MV-4-11 (cell line): Measurements from ENCODE around the gene PIAS2.
A peak's percentile ranks its signal among the peaks of the same experiment; 100 is the strongest.

Experiments
- DNase-seq: peaks from one replicate; lab custom pipeline; 2025; lab: John Stamatoyannopoulos, UW

PIAS2 gene

DNA sequence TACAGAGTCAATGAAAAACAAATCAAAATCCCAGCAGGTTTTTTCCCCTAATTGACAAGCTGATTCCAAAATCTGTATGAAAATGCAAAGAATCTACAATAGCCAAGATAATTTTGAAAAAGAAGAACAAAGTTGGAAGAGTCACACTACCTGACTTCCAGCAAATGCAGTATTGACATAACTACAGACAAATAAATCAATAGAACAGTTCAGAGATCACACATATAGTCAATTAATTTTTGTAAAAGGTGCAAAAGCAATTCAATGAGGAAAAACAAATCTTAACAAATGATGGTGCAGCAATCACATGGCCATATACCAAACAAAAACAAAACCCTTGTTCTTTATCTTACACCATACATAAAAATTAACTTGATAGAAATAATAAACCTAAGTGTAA, 85.9 kb downstream of the PIAS2 start:
- no peak for DNase-seq

DNA sequence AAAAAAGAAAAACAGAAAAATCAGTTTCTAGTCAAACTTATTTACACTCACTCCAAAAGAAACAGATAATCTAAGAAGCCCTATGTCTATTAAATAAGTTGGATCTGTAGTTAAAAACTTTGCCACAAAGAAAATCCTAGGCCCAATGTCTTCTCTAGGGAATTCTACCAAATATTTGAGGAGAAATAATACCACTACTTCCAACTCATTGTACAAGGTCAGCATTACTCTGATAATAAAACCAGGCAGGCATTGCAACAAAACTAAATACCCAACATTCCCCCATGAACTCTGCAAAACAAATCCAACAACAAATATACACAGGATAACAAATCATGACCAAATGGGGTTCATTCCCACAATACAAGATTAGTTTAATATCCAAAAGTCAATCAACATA, 86.7 kb downstream of the PIAS2 start:
- no peak for DNase-seq

DNA sequence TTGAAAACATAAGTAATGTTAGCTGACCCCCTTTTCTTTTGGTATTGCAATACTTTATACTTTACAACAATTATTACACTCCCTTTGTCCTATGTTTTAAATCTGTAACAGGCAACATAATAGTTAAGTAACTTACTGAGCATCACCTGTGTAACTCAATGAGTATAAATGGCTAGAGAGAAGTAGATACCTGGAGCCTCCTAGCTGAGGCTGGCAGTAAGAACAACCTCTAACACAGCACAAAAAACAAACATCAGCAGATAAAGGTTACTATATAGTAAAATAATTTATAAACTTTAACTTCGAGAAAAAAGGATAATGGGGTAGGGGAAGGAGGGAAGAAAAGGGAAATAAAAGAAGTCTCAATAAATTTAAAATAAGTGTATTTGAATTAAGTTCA, 87.4 kb downstream of the PIAS2 start:
- DNase-seq: no peak

DNA sequence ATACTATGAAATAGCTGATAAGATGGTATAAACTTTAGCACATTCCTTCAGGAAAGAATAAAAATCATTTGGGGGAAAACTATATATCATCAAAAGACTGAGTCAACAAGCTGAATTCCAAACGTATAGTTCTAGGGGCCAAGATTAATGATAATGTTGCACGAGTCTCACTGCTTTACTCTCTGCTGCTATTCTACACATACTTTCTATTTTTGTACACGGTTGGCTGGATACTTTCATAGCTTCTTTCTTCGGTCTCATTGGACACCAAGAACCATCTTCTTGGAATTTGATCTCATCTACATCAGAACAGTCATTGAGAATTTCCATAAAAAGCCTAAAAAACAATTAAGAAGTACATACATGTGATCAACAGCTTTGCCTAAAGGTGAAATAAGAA, 87.8 kb downstream of the PIAS2 start:
- DNase-seq: no peak

DNA sequence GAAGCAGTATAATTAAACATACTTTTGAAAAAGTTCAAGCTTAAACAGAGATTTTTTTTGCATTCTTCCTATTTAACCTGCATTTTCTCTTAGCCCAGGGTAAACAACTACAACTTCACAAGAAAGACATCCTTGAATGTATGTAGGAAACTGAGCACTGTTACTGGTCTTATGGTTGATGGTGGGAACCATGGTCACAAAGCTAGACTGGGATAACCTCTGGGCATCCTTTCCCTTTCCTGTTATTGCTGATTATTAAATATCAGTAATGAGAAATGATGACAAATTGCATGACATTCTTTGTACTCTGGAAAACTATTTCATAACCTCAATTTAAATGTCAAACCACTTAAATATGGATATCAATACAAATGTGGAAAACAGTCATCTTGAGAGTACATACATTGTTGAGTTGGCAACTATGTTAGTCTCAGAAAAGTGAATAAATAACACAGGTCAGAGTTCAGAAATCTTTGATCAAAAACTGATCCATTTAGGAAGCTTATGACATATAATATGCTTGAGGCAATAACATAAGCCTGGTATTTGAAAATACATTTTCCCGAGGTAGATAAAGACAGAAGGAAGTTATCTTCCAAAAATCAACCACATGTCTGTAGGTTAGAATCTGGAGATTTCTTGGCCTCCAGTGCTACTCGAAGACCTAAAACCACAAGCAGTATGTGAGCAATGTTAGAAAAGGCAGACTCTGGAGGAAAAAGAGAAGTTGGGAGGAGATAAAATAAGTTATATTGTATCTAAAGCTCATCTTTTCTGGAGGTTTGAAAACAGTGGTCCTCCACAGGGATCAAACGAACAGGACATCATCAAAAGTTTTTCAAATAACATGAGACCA, 95.2 kb downstream of the PIAS2 start:
- peak; percentile 19 for DNase-seq

DNA sequence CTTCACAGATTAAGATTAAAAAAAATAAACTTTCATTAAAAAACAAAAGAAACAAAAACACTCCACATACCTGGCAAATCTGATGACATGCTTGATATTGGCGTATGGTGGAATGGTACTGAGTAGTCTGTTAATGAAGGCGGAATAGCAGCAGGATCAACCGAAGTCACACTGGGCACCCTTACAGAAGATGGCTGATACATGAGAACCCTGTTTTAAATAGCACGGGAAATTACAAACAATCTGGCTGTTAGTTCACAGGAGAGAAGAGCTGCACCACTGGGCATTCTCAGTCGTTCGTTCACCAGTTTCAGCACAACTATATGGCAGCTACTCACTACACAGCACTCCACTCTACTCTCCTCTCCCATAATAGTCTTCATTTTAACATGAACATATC, 96.4 kb downstream of the PIAS2 start:
- DNase-seq: no peak

DNA sequence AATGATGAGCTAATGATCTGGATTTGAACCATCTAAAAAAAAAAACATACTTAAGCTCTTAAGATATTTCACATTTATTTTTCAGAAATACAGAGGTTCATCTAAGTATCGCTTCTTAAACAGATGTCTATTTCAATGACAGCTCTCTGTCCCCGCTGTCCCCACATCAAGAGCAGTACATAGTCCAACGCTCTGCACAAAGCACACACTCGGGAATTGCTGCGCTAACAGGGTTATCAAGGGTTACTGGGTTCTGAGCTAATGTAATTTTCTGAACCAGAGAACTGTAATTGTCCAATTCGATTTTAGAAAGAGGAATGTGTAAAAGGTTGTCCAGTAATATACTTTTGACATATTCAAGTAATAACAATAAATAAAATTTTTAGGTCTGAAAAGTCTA, 101.6 kb downstream of the PIAS2 start:
- DNase-seq: no peak

DNA sequence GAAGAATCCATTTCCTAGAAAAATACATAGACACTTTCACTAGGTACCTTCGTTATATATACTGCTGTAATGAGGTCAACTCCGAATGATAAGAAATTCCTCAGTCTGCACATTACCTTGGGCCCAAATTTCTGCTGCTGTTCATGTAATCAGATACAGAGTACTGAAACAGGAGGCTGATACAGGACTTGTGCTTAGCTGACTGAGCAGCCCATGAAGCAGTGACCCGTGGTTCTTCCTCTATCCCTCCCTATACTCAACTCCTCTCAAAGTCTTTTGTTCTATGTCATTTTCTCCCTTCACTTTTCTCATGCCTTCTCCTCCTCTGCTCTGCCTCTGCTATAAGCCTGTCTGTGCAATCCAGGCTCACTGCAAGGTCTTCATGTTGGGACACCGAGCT, 102.9 kb downstream of the PIAS2 start:
- no peak for DNase-seq

DNA sequence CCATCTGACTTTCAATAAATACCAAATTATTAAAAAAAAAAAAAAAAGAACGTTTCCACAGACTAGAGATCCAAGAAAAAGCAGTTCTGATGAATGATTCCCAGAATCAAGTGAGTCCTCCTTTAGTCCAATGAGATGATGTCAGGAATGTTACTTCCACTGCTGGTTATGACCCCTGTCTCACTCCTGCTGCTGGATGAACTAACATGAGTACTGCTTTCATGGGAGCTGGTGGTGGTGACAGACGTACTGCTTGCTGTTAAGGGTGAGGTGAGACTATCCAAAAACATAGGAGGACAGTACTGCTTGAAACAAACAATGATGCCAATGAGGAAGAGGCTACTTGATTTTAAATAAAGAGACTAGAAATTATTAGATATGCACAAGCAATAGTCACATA, 105.0 kb downstream of the PIAS2 start:
- DNase-seq: no peak

DNA sequence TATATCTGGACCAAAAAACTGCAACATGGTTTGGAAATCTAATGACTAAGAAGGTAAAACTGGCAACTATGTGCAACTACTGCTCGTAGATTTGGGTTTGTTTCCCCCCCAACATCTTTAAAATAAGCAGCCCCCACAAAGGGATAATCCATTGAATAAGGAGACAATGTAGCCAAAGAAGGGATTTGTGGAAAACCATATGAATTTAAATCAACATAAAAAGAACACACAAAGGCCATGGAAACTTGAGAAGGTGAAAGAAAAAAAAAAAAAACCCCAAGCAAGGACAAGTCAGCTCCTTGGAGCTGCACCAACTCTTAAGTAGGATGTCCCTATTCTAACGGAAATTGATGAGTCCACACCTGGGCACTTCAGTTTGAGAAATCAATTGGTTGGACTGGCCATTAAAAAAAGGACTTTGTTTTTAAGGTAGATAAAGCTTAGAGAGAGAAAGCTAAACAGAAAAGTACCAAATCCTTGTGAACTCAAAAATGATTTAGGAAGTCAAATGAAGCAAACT, 106.8 kb downstream of the PIAS2 start:
- DNase-seq: no peak

DNA sequence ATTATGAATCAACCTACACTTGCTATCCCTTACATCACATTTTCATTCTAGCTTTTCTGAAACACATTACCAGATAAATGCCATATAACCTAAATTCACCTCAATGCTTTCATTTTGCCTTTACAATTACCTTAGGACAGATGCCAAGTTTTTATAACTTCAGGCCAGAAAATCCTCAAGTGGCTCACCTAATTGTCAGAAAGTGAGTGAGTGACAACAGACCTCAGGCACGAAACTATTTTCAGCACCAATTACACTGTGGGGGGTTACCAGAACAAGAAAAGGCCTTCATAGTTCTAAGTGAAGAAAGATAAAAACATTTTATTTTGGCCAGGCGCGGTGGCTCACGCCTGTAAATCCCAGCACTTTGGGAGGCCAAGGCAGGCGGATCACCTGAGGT, 108.2 kb downstream of the PIAS2 start:
- DNase-seq: no peak

DNA sequence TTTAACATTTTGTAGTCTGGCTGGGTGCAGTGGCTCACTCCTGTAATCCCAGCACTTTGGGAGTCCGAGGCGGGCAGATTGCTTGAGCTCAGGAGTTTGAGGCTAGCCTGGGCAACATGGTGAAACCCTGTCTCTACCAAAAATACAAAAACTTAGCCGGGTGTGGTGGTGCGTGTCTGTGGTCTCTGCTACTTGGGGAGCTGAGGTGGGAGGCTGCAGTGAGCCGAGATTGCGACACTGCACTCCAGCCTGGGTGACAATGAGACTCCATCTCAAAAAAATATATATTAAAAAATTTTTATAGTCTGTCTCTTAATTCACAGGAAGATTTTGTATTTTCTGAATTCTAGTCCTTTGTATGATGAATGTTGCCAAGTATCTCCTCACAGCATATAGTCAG, 121.4 kb downstream of the PIAS2 start:
- peak; percentile 15 for DNase-seq

DNA sequence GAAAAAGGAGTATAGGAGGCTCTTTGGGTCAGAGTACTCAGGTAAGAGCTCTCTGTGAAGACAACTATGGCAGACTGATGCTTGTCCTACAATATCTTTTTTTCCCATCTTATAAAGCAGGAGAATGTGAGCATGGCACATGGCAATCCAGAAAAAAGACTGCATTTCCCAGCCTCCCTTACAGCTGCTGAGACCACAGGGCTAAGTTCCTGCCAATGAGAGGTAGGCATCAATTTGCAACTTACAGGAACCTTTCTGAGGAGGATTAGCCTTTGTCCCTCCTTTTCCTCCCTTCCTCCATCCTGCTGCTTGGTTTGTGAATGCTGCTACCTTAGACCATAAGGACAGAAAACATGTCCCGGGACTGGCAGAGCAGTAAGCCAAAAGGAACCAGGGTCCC, 122.7 kb downstream of the PIAS2 start:
- DNase-seq: no peak

DNA sequence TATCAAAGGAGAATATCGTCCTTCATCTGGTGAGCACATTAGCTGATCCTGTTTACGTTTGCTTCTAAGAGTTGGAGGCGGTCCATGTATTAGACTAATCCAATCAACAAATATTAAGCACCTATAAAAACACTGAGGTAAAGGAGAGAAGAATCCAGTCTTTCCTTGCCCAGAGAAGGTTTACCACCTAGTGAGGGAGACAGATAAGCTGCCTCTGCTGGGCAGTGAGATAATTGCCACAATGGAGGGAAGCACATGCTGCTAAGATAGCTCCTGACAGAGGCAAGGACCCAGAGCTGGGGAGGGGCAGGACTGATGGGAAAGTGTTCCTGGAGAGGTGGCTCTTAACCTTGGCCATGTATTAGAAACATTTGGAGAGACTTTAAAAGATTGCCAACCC, 123.7 kb downstream of the PIAS2 start:
- DNase-seq: no peak

DNA sequence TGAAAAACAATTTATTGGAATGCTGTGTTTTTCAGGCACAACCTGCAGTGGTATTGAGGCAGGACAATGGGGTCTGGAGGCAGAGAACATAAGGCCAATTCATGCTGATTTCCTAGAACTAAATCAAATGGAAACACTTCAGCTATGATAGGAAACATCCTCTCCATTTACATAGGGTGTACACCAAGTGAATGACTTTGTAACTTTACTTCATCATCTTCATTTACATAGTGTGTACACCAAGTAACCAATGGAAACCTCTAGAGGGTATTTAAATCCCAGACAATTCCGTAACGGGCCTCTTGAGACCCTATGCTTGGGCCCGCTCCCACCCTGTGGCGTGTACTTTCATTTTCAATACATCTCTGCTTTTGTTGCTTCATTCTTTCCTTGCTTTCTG, 128.2 kb downstream of the PIAS2 start:
- DNase-seq: no peak

DNA sequence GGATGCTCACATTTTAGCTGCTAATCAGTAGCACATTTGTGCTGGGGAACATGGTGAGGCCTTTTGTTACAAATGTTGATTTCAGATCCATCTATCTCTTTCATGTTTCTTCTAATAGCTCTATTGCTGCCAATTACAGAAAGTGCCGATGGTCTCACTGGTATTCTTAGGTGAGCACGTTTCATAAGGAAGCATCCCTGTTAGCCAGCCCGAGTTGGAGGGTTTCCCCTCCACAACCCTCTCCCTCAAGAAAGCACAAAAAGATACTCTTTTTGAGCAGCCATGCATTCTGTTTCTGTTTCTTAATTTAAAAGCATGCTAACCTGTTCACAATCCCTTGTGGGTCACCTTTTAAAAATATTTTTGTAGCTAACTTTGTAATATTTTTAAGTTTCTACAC, 129.6 kb downstream of the PIAS2 start:
- no peak for DNase-seq

DNA sequence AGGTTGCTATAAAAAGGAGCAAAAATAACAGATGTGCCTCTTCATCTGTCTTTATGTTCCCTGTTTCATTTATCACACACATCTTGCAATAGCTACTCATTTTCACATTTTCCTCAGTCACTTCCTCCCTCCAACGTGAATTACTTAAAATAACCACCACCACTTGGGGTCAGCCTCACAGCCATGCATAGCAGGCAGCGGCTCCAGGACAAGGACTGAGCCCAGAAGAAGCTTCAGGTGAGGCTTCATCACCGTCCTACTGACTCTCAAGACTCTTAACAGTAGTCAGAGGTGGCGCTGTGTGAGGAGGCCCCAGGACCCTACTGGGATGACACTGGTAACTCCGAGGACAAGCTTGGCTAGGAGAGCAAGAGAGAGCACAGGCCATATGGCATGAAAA, 144.9 kb downstream of the PIAS2 start:
- DNase-seq: peak; percentile 80

DNA sequence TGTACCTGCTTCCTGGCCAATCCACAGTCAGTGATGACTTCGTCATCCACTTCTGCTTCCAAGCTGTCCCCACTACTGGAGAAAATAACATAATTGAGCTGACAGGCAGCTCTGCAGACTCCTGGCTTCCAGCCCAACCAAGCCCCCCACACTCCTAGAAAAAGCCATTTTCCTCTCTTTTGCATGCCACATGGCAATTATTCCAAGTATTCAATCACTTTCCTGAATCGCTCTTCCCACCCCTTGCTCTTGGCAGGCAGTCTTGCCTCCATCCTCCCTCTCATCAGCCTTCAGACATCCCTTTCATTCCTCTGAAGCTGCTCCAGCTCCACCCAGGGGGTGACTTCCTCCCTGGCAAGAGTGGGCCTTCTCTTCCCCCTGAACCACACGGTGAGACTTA, 146.2 kb downstream of the PIAS2 start:
- no peak for DNase-seq

DNA sequence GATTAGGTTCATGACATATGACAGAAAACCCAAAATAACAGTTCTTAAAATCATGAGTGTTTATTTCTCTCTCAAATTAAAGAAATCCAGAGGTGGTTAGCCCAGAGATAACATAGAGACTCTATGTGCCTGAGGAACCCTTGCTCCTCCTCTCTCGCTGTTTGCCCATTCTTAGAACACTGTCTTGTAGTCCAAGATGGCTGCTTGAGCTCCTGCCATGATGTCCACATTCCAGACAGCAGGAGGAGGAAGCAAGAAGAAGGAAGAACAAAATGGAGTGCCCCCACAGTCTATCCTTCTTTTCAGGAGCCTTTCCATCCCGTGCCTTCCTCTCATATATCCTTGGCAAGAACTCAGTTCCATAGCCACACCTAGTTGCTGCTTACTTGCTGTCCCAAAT, 146.6 kb downstream of the PIAS2 start:
- no peak for DNase-seq

DNA sequence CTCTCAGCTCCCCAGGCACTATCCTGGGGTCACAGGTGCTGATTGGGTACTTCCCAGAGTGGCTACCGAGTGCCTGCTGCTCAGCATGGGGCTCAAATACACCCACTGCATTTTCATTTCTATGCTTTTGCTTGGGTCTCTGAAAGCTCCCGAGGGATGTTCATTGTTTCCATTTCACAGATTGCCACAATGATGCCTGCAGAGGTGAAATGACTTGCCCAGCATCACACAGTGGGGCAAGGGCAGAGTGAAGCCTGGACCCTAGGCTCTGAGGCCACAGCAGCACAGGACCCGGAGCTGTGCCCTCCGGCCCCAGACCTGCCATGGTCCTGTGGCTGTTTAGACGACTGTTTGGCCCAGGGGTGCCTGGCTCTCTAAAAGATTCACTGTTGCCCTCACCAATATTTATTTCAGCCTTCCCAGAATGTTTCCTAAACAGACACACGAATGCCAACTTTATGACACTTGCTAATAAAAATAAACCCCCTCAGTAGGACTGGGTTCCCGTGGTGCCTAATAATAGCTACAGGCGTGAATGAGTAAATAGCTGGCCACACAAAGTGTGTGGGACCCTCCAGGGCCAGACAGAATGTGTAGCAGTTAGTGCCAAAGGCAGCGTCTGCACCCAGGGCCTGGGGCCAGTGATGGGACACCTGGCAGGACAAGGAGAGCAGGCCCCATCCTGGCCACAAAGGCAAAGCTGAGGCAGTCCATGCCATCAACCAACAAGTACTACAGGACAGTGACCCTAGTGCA, 149.0 kb downstream of the PIAS2 start:
- no peak for DNase-seq

DNA sequence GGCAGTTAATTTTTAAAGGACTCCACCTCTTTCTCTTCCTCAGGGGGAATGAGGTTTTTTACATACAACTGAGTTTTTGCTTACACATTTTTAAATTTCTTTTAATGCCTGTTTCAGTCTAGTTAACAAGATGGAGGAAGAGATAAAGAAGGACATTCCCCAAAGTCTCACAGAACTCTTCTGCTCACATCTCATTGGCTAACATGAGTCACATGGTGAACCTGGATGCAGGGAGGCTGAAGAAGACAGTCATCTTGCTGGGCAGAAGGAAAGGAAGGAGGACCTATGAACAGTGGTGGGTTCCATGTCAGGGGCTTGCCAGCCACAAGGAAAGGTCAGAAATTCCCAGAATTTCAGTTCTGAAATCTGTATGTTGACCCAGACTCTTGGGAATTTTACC, 150.1 kb downstream of the PIAS2 start:
- DNase-seq: no peak

DNA sequence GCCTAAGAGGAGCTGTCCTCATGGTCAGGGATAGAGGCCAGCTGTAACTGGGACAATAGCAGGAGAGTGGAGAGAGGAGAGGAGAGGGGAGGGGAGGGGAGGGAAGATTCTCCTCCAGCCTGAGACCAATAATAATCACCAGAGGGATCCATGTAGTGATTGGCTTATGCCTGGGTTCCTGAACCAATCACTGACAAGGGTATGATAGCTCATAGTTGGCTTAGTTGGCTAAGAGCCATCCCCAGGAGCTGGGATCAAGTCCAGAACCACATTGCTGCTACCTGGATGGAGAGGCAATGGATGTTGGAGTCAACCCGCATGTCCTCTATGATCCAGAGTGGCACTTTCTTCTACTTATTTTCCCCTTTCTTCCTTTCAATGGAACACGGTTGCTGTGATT, 152.7 kb downstream of the PIAS2 start:
- DNase-seq: no peak

DNA sequence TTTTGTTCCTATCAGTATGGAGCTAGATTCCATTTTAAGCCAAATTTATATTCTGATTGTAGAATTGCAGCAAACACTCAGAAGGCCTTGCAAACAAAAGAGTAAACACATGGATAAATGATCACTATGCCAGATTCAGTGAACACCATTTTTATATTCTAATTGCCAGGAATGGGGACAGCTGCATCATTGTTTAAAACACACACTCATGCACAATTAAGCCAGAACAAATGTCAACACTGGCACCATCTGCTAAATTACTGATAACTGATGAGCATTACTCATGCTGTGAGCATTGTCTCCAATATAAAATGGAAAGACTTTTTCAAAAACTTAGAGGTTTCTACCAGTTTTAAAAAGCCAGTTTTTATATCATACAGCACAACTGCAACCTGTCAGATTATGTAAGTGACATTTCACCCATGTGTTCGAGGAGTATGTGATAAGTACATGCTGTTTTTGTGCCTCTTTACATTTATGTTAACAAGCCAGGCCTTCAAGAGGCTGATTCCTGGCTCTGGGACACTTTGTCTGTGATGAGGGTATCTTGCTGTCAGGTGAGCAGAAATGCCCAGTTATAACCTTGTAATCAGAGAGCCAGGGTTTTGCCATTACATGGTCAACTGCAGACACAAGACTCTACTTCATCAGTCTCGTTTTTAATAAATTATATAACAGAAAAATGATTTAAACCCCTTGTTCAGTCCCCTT, 156.1 kb downstream of the PIAS2 start:
- DNase-seq: no peak
